ENCODE data around the gene ANK2. TPM values are rescaled to one million over a fixed set of nuclear protein-coding genes. Genes with fewer than 3 reads are reported as not detected.
"Not testable (repeated sequence)": the region's sequence is repeated elsewhere in the genome, so short reads cannot be mapped to it uniquely, and the experiment has no call there.

Gene ANK2
- total and polyA plus RNA-seq, 5 donors = 78.6 to 377 (median 335) TPM

DNA sequence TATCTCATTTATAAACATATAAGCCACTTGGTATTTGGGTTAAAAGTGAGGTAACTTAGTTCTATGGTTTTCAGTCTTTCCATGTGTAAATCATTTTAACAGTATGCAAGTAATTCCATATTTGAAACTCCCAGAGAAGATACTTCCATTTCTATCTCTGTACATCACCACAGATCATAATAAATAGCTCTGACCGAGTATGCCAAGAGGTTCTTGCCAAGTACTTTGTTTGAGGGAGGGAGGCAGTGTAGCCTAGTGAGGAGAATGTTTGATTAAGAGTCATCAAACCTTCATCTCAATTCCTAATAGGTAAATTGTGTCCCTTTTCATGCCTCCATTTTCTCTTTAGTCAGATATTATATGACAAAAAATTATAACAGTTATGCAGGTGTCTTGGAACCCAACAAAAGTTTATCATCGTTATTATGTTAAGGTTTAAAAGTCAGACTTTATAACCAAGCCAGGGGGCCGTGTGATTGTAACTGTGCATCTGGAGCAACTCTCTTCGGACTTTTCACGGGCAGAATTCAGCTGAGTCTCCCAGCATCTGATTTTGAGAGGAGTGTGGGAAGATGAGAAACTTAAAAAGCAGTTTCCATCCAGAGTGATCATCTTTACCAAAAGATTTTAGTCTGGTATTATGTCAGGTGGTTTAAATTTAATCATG, 123.8 kb downstream of the ANK2 start:
- no peaks in the 10 kb centered on the region for H3K27me3 ChIP-seq (ENCODE audit: control insufficient read depth, insufficient read depth)
- no peaks in the 10 kb centered on the region for H3K9me3 ChIP-seq (ENCODE audit: control insufficient read depth, low read length)
- no peak for ATAC-seq
- no peak for DNase-seq
- intact Hi-C loops (cut with DNase I) = no loop called here
- H3K4me3 ChIP-seq (ENCODE audit: low read length) = no peak overlapping the region
- 63% methylated on average over 5 of the region's 5 CpGs for WGBS
- peaks cover 1% of the 10 kb centered on the region for H3K4me1 ChIP-seq (ENCODE audit: control insufficient read depth, insufficient read depth, low read length)
- no peak overlapping the region for H3K27ac ChIP-seq (ENCODE audit: low read length)

DNA sequence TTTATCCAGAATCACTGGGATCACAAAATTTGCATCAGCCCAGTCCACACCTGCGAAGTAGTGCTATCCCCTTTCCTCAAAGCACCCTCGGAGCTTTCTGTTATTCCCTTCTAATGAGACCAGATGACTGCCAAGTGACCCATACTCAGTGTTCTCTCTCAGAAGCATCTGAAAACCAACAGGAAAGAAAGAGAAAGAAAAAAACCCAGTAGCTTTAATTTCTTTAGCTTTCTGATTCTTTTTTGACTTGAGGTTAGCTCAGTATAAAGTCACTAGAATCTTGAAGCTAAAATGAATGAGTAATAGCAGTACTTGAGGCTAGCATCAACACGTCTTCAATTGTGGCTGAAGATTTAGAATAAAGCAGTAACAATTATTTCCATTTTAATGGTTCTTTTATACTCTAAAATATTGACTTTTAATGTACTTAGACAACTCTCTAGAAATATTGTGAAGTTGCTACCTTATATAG, 124.4 kb downstream of the ANK2 start:
- Histone ChIP-seq H3K9me3 (ENCODE audit: control insufficient read depth, low read length) (no peaks in the 10 kb centered on the region), H3K4me3 (ENCODE audit: low read length) (no peak overlapping the region), H3K27me3 (ENCODE audit: control insufficient read depth, insufficient read depth) (no peaks in the 10 kb centered on the region), H3K4me1 (ENCODE audit: control insufficient read depth, insufficient read depth, low read length) (peaks cover 3% of the 10 kb centered on the region), H3K27ac (ENCODE audit: low read length) (no peak overlapping the region)
- intact Hi-C loops (cut with DNase I) = no loop called here
- 71% methylated on average over 3 of the region's 3 CpGs for WGBS
- ATAC-seq (no peak), DNase-seq (no peak)

DNA sequence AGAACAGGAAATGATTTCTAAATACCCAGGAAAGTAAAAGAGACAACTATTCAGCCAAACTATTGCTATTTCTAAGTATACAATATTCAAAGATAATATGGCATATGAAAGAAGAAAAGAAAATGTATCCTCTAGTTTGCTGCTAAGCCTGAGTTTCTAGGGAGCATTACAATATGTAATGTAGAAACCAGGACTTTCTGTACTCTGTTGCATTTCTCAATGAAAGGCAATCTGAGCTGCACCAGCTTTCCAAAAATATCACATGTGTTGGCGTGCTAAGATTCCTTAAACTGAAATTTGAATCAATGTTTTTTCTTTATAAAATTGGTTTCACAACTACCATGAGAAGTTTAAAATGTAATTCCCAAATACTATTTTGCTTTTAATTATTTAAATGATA, 129.6 kb downstream of the ANK2 start:
- WGBS = 29% methylated on average over 1 of the region's 1 CpG

GRCh38 chr4:113179996-113180395, 130.5 kb downstream of the ANK2 start:
- H3K9me3 ChIP-seq (ENCODE audit: control insufficient read depth, low read length) = no peaks in the 10 kb centered on the region
- WGBS = 48% methylated on average over 2 of the region's 2 CpGs
- intact Hi-C loops (cut with DNase I) = no loop called here
- H3K27ac ChIP-seq (ENCODE audit: low read length) = no peak overlapping the region
- ATAC-seq = no peak
- H3K27me3 ChIP-seq (ENCODE audit: control insufficient read depth, insufficient read depth) = no peaks in the 10 kb centered on the region
- DNase-seq = no peak
- H3K4me3 ChIP-seq (ENCODE audit: low read length) = no peak overlapping the region
- peaks cover 5% of the 10 kb centered on the region for H3K4me1 ChIP-seq (ENCODE audit: control insufficient read depth, insufficient read depth, low read length)

More for the DNA sequence above, 129.6 kb downstream of the ANK2 start:
- H3K4me1 ChIP-seq (ENCODE audit: control insufficient read depth, insufficient read depth, low read length) = peaks cover 4% of the 10 kb centered on the region
- DNase-seq = no peak
- H3K4me3 ChIP-seq (ENCODE audit: low read length) = no peak overlapping the region
- intact Hi-C loops (cut with DNase I) = no loop called here
- H3K27me3 ChIP-seq (ENCODE audit: control insufficient read depth, insufficient read depth) = no peaks in the 10 kb centered on the region
- H3K27ac ChIP-seq (ENCODE audit: low read length) = no peak overlapping the region
- H3K9me3 ChIP-seq (ENCODE audit: control insufficient read depth, low read length) = no peaks in the 10 kb centered on the region
- peak in 1 of 2 donors; percentile 45 for ATAC-seq

DNA sequence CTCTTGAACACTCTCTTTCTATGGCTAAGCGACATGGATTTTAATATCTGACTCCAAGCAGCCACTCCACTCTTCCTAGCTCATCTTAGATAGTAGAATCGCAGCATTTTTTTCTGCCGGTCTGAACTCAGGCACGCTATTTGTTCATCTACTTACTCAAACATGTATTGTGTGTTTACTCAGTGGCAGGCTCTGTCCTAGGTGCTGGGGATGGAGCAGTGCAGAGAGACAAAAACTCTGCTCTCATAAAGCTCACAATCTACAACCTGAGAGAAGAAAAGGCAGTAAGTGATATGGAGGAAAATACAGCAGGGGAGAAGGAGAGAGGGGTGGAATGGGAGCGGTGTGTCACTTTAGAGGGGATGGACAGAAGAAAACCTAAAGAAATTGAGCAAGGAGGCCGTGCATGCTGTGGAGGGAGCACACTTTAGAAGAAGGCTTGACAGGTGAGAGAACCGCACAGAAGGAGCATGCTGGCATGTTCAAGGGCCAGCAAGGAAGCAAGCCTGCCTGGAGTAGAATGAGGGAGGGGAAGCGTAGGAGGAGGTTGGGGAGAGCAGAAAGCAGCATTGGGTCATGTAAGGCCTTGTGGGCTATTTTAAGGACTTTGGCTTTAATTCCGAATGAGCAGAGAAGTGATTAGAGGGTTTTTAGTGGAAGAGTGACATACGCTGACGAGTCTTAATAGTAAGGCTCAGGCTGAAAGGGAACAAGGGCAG, 132.0 kb downstream of the ANK2 start:
- intact Hi-C loops (cut with DNase I) = no loop called here
- no peaks in the 10 kb centered on the region for H3K27me3 ChIP-seq (ENCODE audit: control insufficient read depth, insufficient read depth)
- no peaks in the 10 kb centered on the region for H3K9me3 ChIP-seq (ENCODE audit: control insufficient read depth, low read length)
- H3K27ac ChIP-seq (ENCODE audit: low read length) = peak overlapping the region; percentile 49
- 39% methylated on average over 11 of the region's 11 CpGs for WGBS
- no peak for DNase-seq
- H3K4me1 ChIP-seq (ENCODE audit: control insufficient read depth, insufficient read depth, low read length) = peaks cover 5% of the 10 kb centered on the region
- no peak overlapping the region for H3K4me3 ChIP-seq (ENCODE audit: low read length)
- peak; percentile 72 to 81 for ATAC-seq

- DNase-seq (no peak), ATAC-seq (peak in 1 of 2 donors; percentile 53)
- peak overlapping the region; percentile 81 for H3K27ac ChIP-seq (ENCODE audit: low read length)
- H3K4me1 ChIP-seq (ENCODE audit: control insufficient read depth, insufficient read depth, low read length) = peaks cover 5% of the 10 kb centered on the region
- WGBS = 37% methylated on average over 5 of the region's 5 CpGs
- H3K27me3 ChIP-seq (ENCODE audit: control insufficient read depth, insufficient read depth) = no peaks in the 10 kb centered on the region
- H3K4me3 ChIP-seq (ENCODE audit: low read length) = no peak overlapping the region
- no peaks in the 10 kb centered on the region for H3K9me3 ChIP-seq (ENCODE audit: control insufficient read depth, low read length)
- intact Hi-C loops (cut with DNase I) = no loop called here
These were observed 133.7 kb downstream of the ANK2 start for GRCh38 chr4:113183032-113183605.

DNA sequence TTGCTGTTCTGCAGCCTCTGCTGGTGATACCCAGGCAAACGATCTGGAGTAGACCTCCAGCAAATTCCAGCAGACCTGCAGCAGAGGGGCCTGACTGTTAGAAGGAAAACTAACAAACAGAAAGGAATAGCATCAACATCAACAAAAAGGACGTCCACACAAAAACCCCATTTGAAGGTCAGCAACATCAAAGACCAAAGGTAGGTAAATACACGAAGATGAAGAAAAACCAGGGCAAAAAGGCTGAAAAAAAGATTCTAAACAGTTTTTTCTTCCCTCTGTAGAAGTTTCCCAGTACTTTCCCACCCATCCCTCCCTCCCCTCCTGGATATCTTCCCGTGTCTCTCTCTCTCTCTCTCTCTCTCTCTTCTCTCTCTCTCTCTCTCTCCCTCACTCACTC, 136.8 kb downstream of the ANK2 start:
- H3K4me3 ChIP-seq (ENCODE audit: low read length); H3K4me1 ChIP-seq (ENCODE audit: control insufficient read depth, insufficient read depth, low read length); H3K27me3 ChIP-seq (ENCODE audit: control insufficient read depth, insufficient read depth); ATAC-seq; H3K9me3 ChIP-seq (ENCODE audit: control insufficient read depth, low read length); DNase-seq; intact Hi-C loops (cut with DNase I); H3K27ac ChIP-seq (ENCODE audit: low read length): not testable (repeated sequence)
- WGBS = 44% methylated on average over 4 of the region's 4 CpGs

DNA sequence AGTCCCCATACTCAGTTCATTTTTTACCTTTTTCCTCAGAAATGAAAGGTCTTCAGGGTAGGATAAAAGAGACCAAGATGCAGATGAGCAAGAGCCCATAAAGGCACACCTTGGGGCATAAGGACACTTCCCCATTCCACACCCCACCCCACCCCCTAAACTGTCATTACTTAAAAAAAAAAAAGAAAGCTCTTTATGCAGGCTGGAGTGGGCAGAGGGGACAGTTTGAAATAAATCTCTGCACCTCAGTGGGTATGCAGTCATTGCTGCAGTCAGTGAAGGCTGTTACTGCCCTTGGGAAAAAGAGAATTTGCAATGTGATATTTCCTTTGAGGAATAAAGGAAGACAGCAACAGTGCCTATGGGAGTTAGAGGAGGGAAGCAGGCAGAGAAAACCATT, 137.5 kb downstream of the ANK2 start:
- H3K4me1 ChIP-seq (ENCODE audit: control insufficient read depth, insufficient read depth, low read length) = peaks cover 1% of the 10 kb centered on the region
- H3K27ac ChIP-seq (ENCODE audit: low read length) = no peak overlapping the region
- DNase-seq (no peak), ATAC-seq (no peak)
- no peak overlapping the region for H3K4me3 ChIP-seq (ENCODE audit: low read length)
- intact Hi-C loops (cut with DNase I) = no loop called here
- H3K27me3 ChIP-seq (ENCODE audit: control insufficient read depth, insufficient read depth) = no peaks in the 10 kb centered on the region
- no peaks in the 10 kb centered on the region for H3K9me3 ChIP-seq (ENCODE audit: control insufficient read depth, low read length)

GRCh38 chr4:113187358-113187757, 137.9 kb downstream of the ANK2 start:
- 70% methylated on average over 3 of the region's 3 CpGs for WGBS
- no peak for ATAC-seq
- intact Hi-C loops (cut with DNase I) = no loop called here

DNA sequence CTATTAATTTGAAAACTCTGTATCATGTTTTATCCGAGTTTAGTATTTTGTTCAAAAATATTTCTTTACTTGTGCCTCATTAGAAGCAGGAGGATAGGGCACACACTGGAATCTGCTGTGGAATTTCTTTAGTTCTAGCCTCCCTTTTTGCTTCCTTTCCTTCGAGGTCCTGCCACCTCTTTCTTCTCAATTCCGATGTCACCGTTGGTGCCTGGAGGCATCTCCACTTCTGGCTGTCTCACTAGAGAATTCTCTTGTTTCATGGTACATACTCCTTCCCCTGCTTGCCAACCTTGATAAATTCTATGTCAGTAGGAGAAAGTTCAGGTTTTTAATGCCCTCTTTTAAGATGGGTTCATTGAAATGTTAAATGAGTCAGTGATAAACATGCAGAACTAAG, 140.1 kb downstream of the ANK2 start:
- Histone ChIP-seq H3K4me1 (ENCODE audit: control insufficient read depth, insufficient read depth, low read length) (no peaks in the 10 kb centered on the region), H3K27ac (ENCODE audit: low read length) (no peak overlapping the region), H3K4me3 (ENCODE audit: low read length) (no peak overlapping the region), H3K27me3 (ENCODE audit: control insufficient read depth, insufficient read depth) (no peaks in the 10 kb centered on the region), H3K9me3 (ENCODE audit: control insufficient read depth, low read length) (no peaks in the 10 kb centered on the region)
- intact Hi-C loops (cut with DNase I) = no loop called here
- WGBS = 77% methylated on average over 4 of the region's 4 CpGs
- DNase-seq (no peak), ATAC-seq (no peak)

More at GRCh38 chr4:113187358-113187757, 137.9 kb downstream of the ANK2 start:
- Histone ChIP-seq H3K4me3 (ENCODE audit: low read length) (no peak overlapping the region), H3K4me1 (ENCODE audit: control insufficient read depth, insufficient read depth, low read length) (peaks cover 1% of the 10 kb centered on the region), H3K27me3 (ENCODE audit: control insufficient read depth, insufficient read depth) (no peaks in the 10 kb centered on the region), H3K9me3 (ENCODE audit: control insufficient read depth, low read length) (no peaks in the 10 kb centered on the region), H3K27ac (ENCODE audit: low read length) (no peak overlapping the region)
- DNase-seq = no peak

- Histone ChIP-seq H3K4me3 (ENCODE audit: low read length) (no peak overlapping the region), H3K27ac (ENCODE audit: low read length) (no peak overlapping the region), H3K4me1 (ENCODE audit: control insufficient read depth, insufficient read depth, low read length) (no peaks in the 10 kb centered on the region), H3K27me3 (ENCODE audit: control insufficient read depth, insufficient read depth) (no peaks in the 10 kb centered on the region), H3K9me3 (ENCODE audit: control insufficient read depth, low read length) (no peaks in the 10 kb centered on the region)
- no peak for DNase-seq
- WGBS = 80% methylated on average over 4 of the region's 4 CpGs
- ATAC-seq = no peak
- intact Hi-C loops (cut with DNase I) = no loop called here
These were observed 159.7 kb downstream of the ANK2 start for GRCh38 chr4:113209153-113209552.

Measured in right cardiac atrium (tissue), 5 donors.